ENCODE data around the gene C18orf32. TPM values are rescaled to one million over a fixed set of nuclear protein-coding genes. Genes with fewer than 3 reads are reported as not detected.

The C18orf32 gene
- total and polyA plus RNA-seq, 2 of the 13 experiments (the other 11 are each of a cell fraction or from before 2014, with no cell fraction given), result 17.6 to 20.6 TPM

GRCh38 chr18:49529596-49529995 is 42.6 kb upstream of the C18orf32 start:
- H3K9me3 ChIP-seq (ENCODE audit: low read length), result no peaks in the 10 kb centered on the region
- H3K79me2 ChIP-seq (ENCODE audit: insufficient read depth, low read length), result no peaks in the 10 kb centered on the region
- ATAC-seq, result no peak
- no peak overlapping the region for H3K4me2 ChIP-seq (ENCODE audit: low read depth, low read length)
- ChIA-PET CTCF (ENCODE audit: low intra/inter-chr PET ratio, low total read pairs) (no interaction called here), POLR2A (no interaction called here)
- no peak overlapping the region for H3K9ac ChIP-seq (ENCODE audit: insufficient read depth, low read depth, low read length)
- BruUV-seq (replicated peaks), result no TSS peak
- WGBS (ENCODE audit: low lambda C conversion rate), result 19% methylated on average over 3 of the region's 3 CpGs
- TF ChIP-seq ZBTB34 (CRISPR knock-in tag; IDR thresholded peaks at IDR 0.05), result no peak
- no peak for TF ChIP-seq MAZ (IDR thresholded peaks at IDR 0.05; ENCODE audit: borderline replicate concordance, low read depth, low read length)
- TF ChIP-seq MAZ (CRISPR knock-in tag; IDR thresholded peaks at IDR 0.05; ENCODE audit: low read depth), result no peak
- TF ChIP-seq DBP (CRISPR knock-in tag; IDR thresholded peaks at IDR 0.05; ENCODE audit: not compliant biosample characterization), result no peak
- TF ChIP-seq ATF4 (CRISPR knock-in tag; IDR thresholded peaks at IDR 0.05), result no peak
- TF ChIP-seq TOPORS (CRISPR knock-in tag; IDR thresholded peaks at IDR 0.05), result no peak
- TF ChIP-seq ZNF431 (CRISPR knock-in tag; IDR thresholded peaks at IDR 0.05; ENCODE audit: borderline replicate concordance, low read depth), result no peak
- no peak for TF ChIP-seq PTBP1 (IDR thresholded peaks at IDR 0.05; ENCODE audit: low read depth, low read length, poor library complexity, severe bottlenecking)
- TF ChIP-seq ETV6 (CRISPR knock-in tag; conservative IDR thresholded peaks at IDR 0.05), result no peak
- no peak for TF ChIP-seq SKI (IDR thresholded peaks at IDR 0.05; ENCODE audit: partially characterized antibody)
- no peak for TF ChIP-seq NFATC3 (CRISPR knock-in tag; IDR thresholded peaks at IDR 0.05)
- TF ChIP-seq ETS1 (CRISPR knock-in tag; IDR thresholded peaks at IDR 0.05), result no peak
- no peak for TF ChIP-seq SRY (CRISPR knock-in tag; IDR thresholded peaks at IDR 0.05)
- TF ChIP-seq ZNF432 (CRISPR knock-in tag; IDR thresholded peaks at IDR 0.05; ENCODE audit: borderline replicate concordance), result no peak
- no peak for TF ChIP-seq TCF7L2 (IDR thresholded peaks at IDR 0.05; ENCODE audit: low read depth, low read length)
- peaks cover 15% of the 10 kb centered on the region for H3K4me1 ChIP-seq (ENCODE audit: insufficient read depth, low read length)
- DNase-seq (ENCODE audit: low spot score), result no peak
- no peaks in the 10 kb centered on the region; a peak in 1 of 5 replicates for H3K27me3 ChIP-seq (ENCODE audit: control insufficient read depth in 1 of 2, insufficient read depth in 2 of 2, low read length in 2 of 2)
- H3K4me3 ChIP-seq (replicated peaks in 1 of 3; ENCODE audit: insufficient read depth in 1 of 3, low read depth in 2 of 3, low read length in 3 of 3), result no peak overlapping the region
- no peaks in the 10 kb centered on the region for H4K20me1 ChIP-seq (ENCODE audit: insufficient read depth, low read length)
- H3K36me3 ChIP-seq (replicated peaks in 1 of 2; ENCODE audit: control insufficient read depth in 1 of 2, insufficient read depth in 2 of 2, low read length in 2 of 2), result no peaks in the 10 kb centered on the region
- intact Hi-C loops (cut with micrococcal nuclease; ENCODE audit: unreplicated experiment) (no loop called here), in situ Hi-C loops (cut with HindIII; ENCODE audit: extremely low pct_ligation_motif_present, low pct_unique_long_range_greater_than_20kb) (no loop called here)
- H3K27ac ChIP-seq (ENCODE audit: extremely low read length, insufficient read depth, low read length), result no peak overlapping the region
- H2AFZ ChIP-seq (ENCODE audit: low read length), result no peak overlapping the region
- no peak for FAIRE-seq

Measured in HepG2 (cell line).